HG03097 (cell line): ENCODE results near the gene GSC2.
A peak's percentile ranks its signal among the peaks of the same experiment; 100 is the strongest.

Experiments used
- ATAC-seq: cut with Tn5 transposase; IDR thresholded peaks from one replicate; pipeline ENCODE4 v1.9.1; 2021; ENCODE audit not compliant: unreplicated experiment, low FRiP score

Gene GSC2

GRCh38 chr22:19122143-19122751 lies 27.8 kb downstream of the GSC2 start, which contains the start of gene DGCR2:
Gene DGCR2, minus strand, starts transcription at chr22:19122412. Its CDS starts 206 bp downstream, at chr22:19122206.
- peak; percentile 66 for ATAC-seq

GRCh38 chr22:19121631-19122142 lies 28.4 kb downstream of the GSC2 start:
- peak; percentile 13 for ATAC-seq

- no peak for ATAC-seq
Measured at GRCh38 chr22:19120829-19121630, 29.1 kb downstream of the GSC2 start.

GRCh38 chr22:19119949-19120348 lies 30.1 kb downstream of the GSC2 start:
- no peak for ATAC-seq

GRCh38 chr22:19118329-19118880 lies 31.7 kb downstream of the GSC2 start:
- ATAC-seq: no peak

- no peak for ATAC-seq
Measured at GRCh38 chr22:19117111-19117512, 33.0 kb downstream of the GSC2 start.

GRCh38 chr22:19115628-19116027 lies 34.5 kb downstream of the GSC2 start:
- ATAC-seq: no peak

GRCh38 chr22:19114984-19115552 lies 35.0 kb downstream of the GSC2 start:
- ATAC-seq: no peak

GRCh38 chr22:19113429-19113828 lies 36.7 kb downstream of the GSC2 start:
- ATAC-seq: no peak

- ATAC-seq: no peak
Measured at GRCh38 chr22:19111584-19111983, 38.5 kb downstream of the GSC2 start.

- no peak for ATAC-seq
Measured at GRCh38 chr22:19111140-19111539, 39.0 kb downstream of the GSC2 start.

- no peak for ATAC-seq
Measured at GRCh38 chr22:19110646-19111045, 39.4 kb downstream of the GSC2 start.

- ATAC-seq: peak; percentile 3
Measured at GRCh38 chr22:19110064-19110458, 40.0 kb downstream of the GSC2 start.

- ATAC-seq: peak; percentile 59
Measured at GRCh38 chr22:19109198-19110063, 40.7 kb downstream of the GSC2 start.

GRCh38 chr22:19108807-19109197 lies 41.3 kb downstream of the GSC2 start:
- no peak for ATAC-seq

GRCh38 chr22:19107730-19108074 lies 42.4 kb downstream of the GSC2 start:
- no peak for ATAC-seq

- ATAC-seq: no peak
Measured at GRCh38 chr22:19106886-19107729, 43.0 kb downstream of the GSC2 start.

- no peak for ATAC-seq
Measured at GRCh38 chr22:19105867-19106802, 44.0 kb downstream of the GSC2 start.
